IMR-90 (cell line): Measurements from ENCODE around the gene STKLD1. TPM values are rescaled to one million over a fixed set of nuclear protein-coding genes. Genes with fewer than 3 reads are reported as not detected.

Source experiments
- microRNA-seq, 2 experiments: library from miRNA; stranded (forward) in 1 of 2; unstranded in 1 of 2; fragments of 10-50 nt in 1 of 2; fragments of <30 nt in 1 of 2; gene quantifications in 1 of 2; microRNA quantifications in 1 of 2; one replicate each; pipeline versions ENCODE3 to v1.1.0; 2013 to 2020; ENCODE audit not compliant: insufficient read depth in 1 of 2, insufficient read length in 1 of 2, unreplicated experiment in 1 of 2
- polyA plus RNA-seq, 3 experiments: library from polyadenylated mRNA; depleted of rRNA; stranded (reverse); fragments of >200 nt; gene quantifications; 2 replicates each; pipeline ENCODE4 v1.2.3, GENCODE V29; 2012; ENCODE audit warnings: low replicate concordance in 1 of 3
- small RNA-seq, 5 experiments: library from RNA; depleted of rRNA; stranded (forward); fragments of <200 nt; gene quantifications; one replicate each; pipeline ENCODE3, GENCODE V24; 2012
- total RNA-seq: library from RNA; depleted of rRNA; stranded (reverse); fragments of >200 nt; gene quantifications from 2 replicates; pipeline ENCODE4 v1.2.3, GENCODE V29; 2012; rRNA removed

STKLD1 gene
- total and polyA plus RNA-seq, 2 of the 4 experiments (the other 2 are of a cell fraction) = 0.54 to 0.65 TPM

Small RNA genes within 50 kb of the gene (microRNA-seq; reads per million reads assigned to microRNA genes)
- not detected for gene RF00019 (ENCODE audit: insufficient read depth, insufficient read length)
- not detected for gene SNORD24 (ENCODE audit: insufficient read depth, insufficient read length)
- not detected for gene SNORD36A (ENCODE audit: insufficient read depth, insufficient read length)
- gene SNORD36B (ENCODE audit: insufficient read depth, insufficient read length) = not detected
- not detected for gene SNORD36C (ENCODE audit: insufficient read depth, insufficient read length)

Small RNA genes within 50 kb of the gene (small RNA-seq; reads per million reads assigned to genes)
- gene RF00019 (0 reads per million in 5 experiments), gene SNORD24 (0 reads per million in 5 experiments), gene SNORD36A (0 reads per million in 5 experiments), gene SNORD36B (0 reads per million in 5 experiments), gene SNORD36C (0 reads per million in 5 experiments)

Other genes with a start within 250 kb of the STKLD1 start
- gene GBGT1, start 212.5 kb upstream of the STKLD1 start, total RNA-seq = 0.83 and 1.8 TPM in 2 replicates
- gene GBGT1, start 212.5 kb upstream of the STKLD1 start, polyA plus RNA-seq (2012; rRNA removed) = 2.4 and 3.2 TPM in 2 replicates
- not detected in 2 replicates for gene OBP2B, start 167.1 kb upstream of the STKLD1 start, total RNA-seq
- not detected in 2 replicates for gene OBP2B, start 167.1 kb upstream of the STKLD1 start, polyA plus RNA-seq (2012; rRNA removed)
- not detected in 2 replicates for gene ABO, start 101.2 kb upstream of the STKLD1 start, total RNA-seq
- not detected in 2 replicates for gene ABO, start 101.2 kb upstream of the STKLD1 start, polyA plus RNA-seq (2012; rRNA removed)
- gene SURF6, start 40.2 kb upstream of the STKLD1 start, total RNA-seq = 6.1 and 6.4 TPM in 2 replicates
- 12.8 and 17.2 TPM in 2 replicates for gene SURF6, start 40.2 kb upstream of the STKLD1 start, polyA plus RNA-seq (2012; rRNA removed)
- gene MED22, start 28.2 kb upstream of the STKLD1 start, total RNA-seq = 6.9 and 7.9 TPM in 2 replicates
- 28.3 and 32.9 TPM in 2 replicates for gene MED22, start 28.2 kb upstream of the STKLD1 start, polyA plus RNA-seq (2012; rRNA removed)
- 3,220 TPM in 2 replicates for gene RPL7A, start 28.1 kb upstream of the STKLD1 start, total RNA-seq
- 4,034 and 4,096 TPM in 2 replicates for gene RPL7A, start 28.1 kb upstream of the STKLD1 start, polyA plus RNA-seq (2012; rRNA removed)
- 10.3 and 15.1 TPM in 2 replicates for gene SURF1, start 19.9 kb upstream of the STKLD1 start, total RNA-seq
- gene SURF1, start 19.9 kb upstream of the STKLD1 start, polyA plus RNA-seq (2012; rRNA removed) = 23.4 and 24.5 TPM in 2 replicates
- 9.9 and 12.5 TPM in 2 replicates for gene SURF2, start 19.8 kb upstream of the STKLD1 start, total RNA-seq
- gene SURF2, start 19.8 kb upstream of the STKLD1 start, polyA plus RNA-seq (2012; rRNA removed) = 16.3 and 21.8 TPM in 2 replicates
- 512 and 532 TPM in 2 replicates for gene SURF4, start 306 bp upstream of the STKLD1 start, total RNA-seq
- 293 and 307 TPM in 2 replicates for gene SURF4, start 306 bp upstream of the STKLD1 start, polyA plus RNA-seq (2012; rRNA removed)
- 16.1 and 18.3 TPM in 2 replicates for gene REXO4, start 41.6 kb downstream of the STKLD1 start, total RNA-seq
- gene REXO4, start 41.6 kb downstream of the STKLD1 start, polyA plus RNA-seq (2012; rRNA removed) = 21.8 and 23.1 TPM in 2 replicates
- gene ADAMTS13, start 46.0 kb downstream of the STKLD1 start, total RNA-seq = under 0.01 and 0.18 TPM in 2 replicates
- gene ADAMTS13, start 46.0 kb downstream of the STKLD1 start, polyA plus RNA-seq (2012; rRNA removed) = 2.8 and 3.1 TPM in 2 replicates
- 1.9 and 2.0 TPM in 2 replicates for gene CACFD1, start 83.6 kb downstream of the STKLD1 start, total RNA-seq
- 5.9 and 6.6 TPM in 2 replicates for gene CACFD1, start 83.6 kb downstream of the STKLD1 start, polyA plus RNA-seq (2012; rRNA removed)
- 2.9 and 3.1 TPM in 2 replicates for gene SLC2A6, start 102.7 kb downstream of the STKLD1 start, total RNA-seq
- 8.5 and 9.3 TPM in 2 replicates for gene SLC2A6, start 102.7 kb downstream of the STKLD1 start, polyA plus RNA-seq (2012; rRNA removed)
- gene MYMK, start 148.6 kb downstream of the STKLD1 start, total RNA-seq = not detected in 2 replicates
- not detected in 2 replicates for gene MYMK, start 148.6 kb downstream of the STKLD1 start, polyA plus RNA-seq (2012; rRNA removed)
- not detected in 2 replicates for gene ADAMTSL2, start 158.3 kb downstream of the STKLD1 start, total RNA-seq
- not detected in 2 replicates for gene ADAMTSL2, start 158.3 kb downstream of the STKLD1 start, polyA plus RNA-seq (2012; rRNA removed)
- not detected in 2 replicates for gene FAM163B, start 233.0 kb downstream of the STKLD1 start, total RNA-seq
- not detected in 2 replicates for gene FAM163B, start 233.0 kb downstream of the STKLD1 start, polyA plus RNA-seq (2012; rRNA removed)